Osteoblast (primary cell): Measurements from ENCODE around the gene DMD. TPM values are rescaled to one million over a fixed set of nuclear protein-coding genes. Genes with fewer than 3 reads are reported as not detected.

Source experiments
- DNase-seq: peaks from one replicate; pipeline ENCODE4 v3.0.0; 2011; ENCODE audit warnings: low spot score, mixed read lengths; ENCODE audit not compliant: insufficient read length; ENCODE audit errors: missing footprints
- H2AFZ ChIP-seq: 2 replicates; pipeline ENCODE4 v1.6.0; 2011; ENCODE audit warnings: mild to moderate bottlenecking, low read length
- H3K27ac ChIP-seq: 2 replicates; pipeline ENCODE4 v1.5.1; 2011; ENCODE audit warnings: mild to moderate bottlenecking, low read depth, low read length, moderate library complexity
- H3K27me3 ChIP-seq: 2 replicates; pipeline ENCODE4 v1.6.0; 2012; ENCODE audit warnings: mild to moderate bottlenecking, control low read depth, inconsistent platforms, low read length, moderate library complexity; ENCODE audit not compliant: insufficient read depth
- H3K36me3 ChIP-seq: 2 replicates; pipeline ENCODE4 v1.5.1; 2011; ENCODE audit warnings: mild to moderate bottlenecking, low read length, control low read depth, moderate library complexity; ENCODE audit not compliant: insufficient read depth
- H3K4me1 ChIP-seq: 2 replicates; pipeline ENCODE4 v1.5.1; 2011; ENCODE audit warnings: mild to moderate bottlenecking, low read length, control low read depth, moderate library complexity; ENCODE audit not compliant: insufficient read depth
- H3K4me2 ChIP-seq: 2 replicates; pipeline ENCODE4 v1.6.0; 2011; ENCODE audit warnings: mild to moderate bottlenecking, low read length; ENCODE audit not compliant: insufficient read depth
- H3K4me3 ChIP-seq: fragments of 200-600 bp; sonication (generic); 3 replicates; pipeline ENCODE4 v1.5.1; 2012; ENCODE audit warnings: mild to moderate bottlenecking, low read length, inconsistent platforms; ENCODE audit not compliant: insufficient read depth
- H3K79me2 ChIP-seq: 2 replicates; pipeline ENCODE4 v1.6.0; 2012; ENCODE audit warnings: mild to moderate bottlenecking, low read length, control low read depth, inconsistent platforms; ENCODE audit not compliant: insufficient read depth
- H3K9me3 ChIP-seq: 2 replicates; pipeline ENCODE4 v1.5.1; 2011; ENCODE audit warnings: low read depth, low read length, control low read depth
- H4K20me1 ChIP-seq: 2 replicates; pipeline ENCODE4 v1.6.0; 2012; ENCODE audit warnings: mild to moderate bottlenecking, low read length, control low read depth; ENCODE audit not compliant: insufficient read depth
- total RNA-seq: library from RNA; depleted of rRNA; stranded (reverse); fragments of >200 nt; gene quantifications from 2 replicates; pipeline ENCODE4 v1.2.3, GENCODE V29; 2012
- TF ChIP-seq, protein P1 (sequence below): IDR thresholded peaks from 2 replicates; pipeline ENCODE4 v1.5.1; 2011; ENCODE audit warnings: mild to moderate bottlenecking, low read depth, low read length, moderate library complexity; ENCODE audit errors: extremely low read depth

DMD gene
- total RNA-seq, 1 donor, result 12.7 TPM

GRCh38 chrX:31123335-31123734, 2088.0 kb downstream of the DMD start:
- no peaks in the 10 kb centered on the region for H3K9me3 ChIP-seq
- no peak overlapping the region for H3K4me3 ChIP-seq
- no peaks in the 10 kb centered on the region for H3K4me1 ChIP-seq
- TF ChIP-seq, protein P1, sequence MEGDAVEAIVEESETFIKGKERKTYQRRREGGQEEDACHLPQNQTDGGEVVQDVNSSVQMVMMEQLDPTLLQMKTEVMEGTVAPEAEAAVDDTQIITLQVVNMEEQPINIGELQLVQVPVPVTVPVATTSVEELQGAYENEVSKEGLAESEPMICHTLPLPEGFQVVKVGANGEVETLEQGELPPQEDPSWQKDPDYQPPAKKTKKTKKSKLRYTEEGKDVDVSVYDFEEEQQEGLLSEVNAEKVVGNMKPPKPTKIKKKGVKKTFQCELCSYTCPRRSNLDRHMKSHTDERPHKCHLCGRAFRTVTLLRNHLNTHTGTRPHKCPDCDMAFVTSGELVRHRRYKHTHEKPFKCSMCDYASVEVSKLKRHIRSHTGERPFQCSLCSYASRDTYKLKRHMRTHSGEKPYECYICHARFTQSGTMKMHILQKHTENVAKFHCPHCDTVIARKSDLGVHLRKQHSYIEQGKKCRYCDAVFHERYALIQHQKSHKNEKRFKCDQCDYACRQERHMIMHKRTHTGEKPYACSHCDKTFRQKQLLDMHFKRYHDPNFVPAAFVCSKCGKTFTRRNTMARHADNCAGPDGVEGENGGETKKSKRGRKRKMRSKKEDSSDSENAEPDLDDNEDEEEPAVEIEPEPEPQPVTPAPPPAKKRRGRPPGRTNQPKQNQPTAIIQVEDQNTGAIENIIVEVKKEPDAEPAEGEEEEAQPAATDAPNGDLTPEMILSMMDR, result no peak
- no peak for DNase-seq
- H4K20me1 ChIP-seq, result no peaks in the 10 kb centered on the region
- no peaks in the 10 kb centered on the region for H3K79me2 ChIP-seq
- no peak overlapping the region for H2AFZ ChIP-seq
- H3K4me2 ChIP-seq, result no peak overlapping the region
- H3K36me3 ChIP-seq, result no peaks in the 10 kb centered on the region
- no peaks in the 10 kb centered on the region for H3K27me3 ChIP-seq
- H3K27ac ChIP-seq, result no peak overlapping the region

GRCh38 chrX:31117266-31117665, 2094.1 kb downstream of the DMD start:
- TF ChIP-seq, protein P1, result no peak
- Histone ChIP-seq H3K27ac (no peak overlapping the region), H3K79me2 (no peaks in the 10 kb centered on the region), H3K4me2 (no peak overlapping the region), H4K20me1 (no peaks in the 10 kb centered on the region), H2AFZ (no peak overlapping the region), H3K4me1 (no peaks in the 10 kb centered on the region), H3K4me3 (no peak overlapping the region), H3K9me3 (no peaks in the 10 kb centered on the region), H3K27me3 (no peaks in the 10 kb centered on the region), H3K36me3 (no peaks in the 10 kb centered on the region)
- DNase-seq, result no peak

GRCh38 chrX:31115398-31115797, 2096.0 kb downstream of the DMD start:
- Histone ChIP-seq H3K4me1 (no peaks in the 10 kb centered on the region), H2AFZ (no peak overlapping the region), H3K27me3 (no peaks in the 10 kb centered on the region), H3K27ac (no peak overlapping the region), H3K4me2 (no peak overlapping the region), H3K4me3 (no peak overlapping the region), H4K20me1 (no peaks in the 10 kb centered on the region), H3K36me3 (no peaks in the 10 kb centered on the region), H3K9me3 (no peaks in the 10 kb centered on the region), H3K79me2 (no peaks in the 10 kb centered on the region)
- no peak for DNase-seq
- TF ChIP-seq, protein P1, result no peak

GRCh38 chrX:31114858-31115257, 2096.5 kb downstream of the DMD start:
- DNase-seq, result no peak
- Histone ChIP-seq H3K36me3 (no peaks in the 10 kb centered on the region), H2AFZ (no peak overlapping the region), H3K27me3 (no peaks in the 10 kb centered on the region), H3K9me3 (no peaks in the 10 kb centered on the region), H3K4me2 (no peak overlapping the region), H3K27ac (no peak overlapping the region), H3K79me2 (no peaks in the 10 kb centered on the region), H3K4me3 (no peak overlapping the region), H3K4me1 (no peaks in the 10 kb centered on the region), H4K20me1 (no peaks in the 10 kb centered on the region)
- TF ChIP-seq, protein P1, result no peak
